GOT3 (cell line): ENCODE measurements around the gene DRP2.
"Not testable (repeated sequence)": the region's sequence is repeated elsewhere in the genome, so short reads cannot be mapped to it uniquely, and the experiment has no call there.

ENCODE experiments used
- DNase-seq: peaks from one replicate; lab custom pipeline; 2025; ENCODE audit warnings: mixed read lengths; lab: John Stamatoyannopoulos, UW

DRP2 gene

GRCh38 chrX:101219116-101219863 is at the start of gene DRP2:
Gene DRP2 (plus strand): TSS chrX:101219786. CDS start chrX:101231648, 11,862 bp downstream.
- DNase-seq: no peak

- no peak for DNase-seq
These were observed 47.6 kb upstream of the DRP2 start for GRCh38 chrX:101171883-101172400.

- DNase-seq: no peak
These were observed 43.1 kb upstream of the DRP2 start for GRCh38 chrX:101176439-101176838.

- DNase-seq: not testable (repeated sequence)
These were observed 34.7 kb upstream of the DRP2 start for GRCh38 chrX:101184876-101185275.

- DNase-seq: not testable (repeated sequence)
These were observed 31.6 kb upstream of the DRP2 start for GRCh38 chrX:101187961-101188360.

GRCh38 chrX:101190736-101191135 is 28.9 kb upstream of the DRP2 start:
- no peak for DNase-seq

- DNase-seq: no peak
These were observed 28.3 kb upstream of the DRP2 start for GRCh38 chrX:101191217-101191750.

- DNase-seq: no peak
These were observed 24.0 kb upstream of the DRP2 start for GRCh38 chrX:101195442-101196173.

- no peak for DNase-seq
These were observed 15.7 kb upstream of the DRP2 start for GRCh38 chrX:101203761-101204351.

GRCh38 chrX:101206471-101206870 is 13.1 kb upstream of the DRP2 start:
- DNase-seq: no peak

- no peak for DNase-seq
These were observed 11.3 kb upstream of the DRP2 start for GRCh38 chrX:101208152-101208905.

GRCh38 chrX:101210630-101211029 is 9.0 kb upstream of the DRP2 start:
- DNase-seq: no peak

GRCh38 chrX:101217689-101218088 is 1.9 kb upstream of the DRP2 start:
- DNase-seq: no peak

GRCh38 chrX:101219864-101220346 is 319 bp downstream of the DRP2 start:
- no peak for DNase-seq

- no peak for DNase-seq
These were observed 1.2 kb downstream of the DRP2 start for GRCh38 chrX:101220662-101221260.

- DNase-seq: no peak
These were observed 3.6 kb downstream of the DRP2 start for GRCh38 chrX:101223226-101223625.

GRCh38 chrX:101229170-101229569 is 9.6 kb downstream of the DRP2 start:
- DNase-seq: no peak

GRCh38 chrX:101230636-101231035 is 11.1 kb downstream of the DRP2 start:
- no peak for DNase-seq

GRCh38 chrX:101231080-101231479 is 11.5 kb downstream of the DRP2 start:
- no peak for DNase-seq

GRCh38 chrX:101232316-101232715 is 12.7 kb downstream of the DRP2 start:
- DNase-seq: no peak

GRCh38 chrX:101237041-101237440 is 17.5 kb downstream of the DRP2 start:
- no peak for DNase-seq
